OCI-LY3 (cell line): ENCODE results near the gene LRBA.

Experiments
- EZH2phosphoT487 ChIP-seq: fragments of 200-600 bp; shearing (Covaris generic); IDR thresholded peaks from 2 replicates; pipeline ENCODE4 v1.6.1; 2018; ENCODE audit warnings: antibody characterized with exemption, mixed run types, low read depth
- TF ChIP-seq, protein P1 (sequence below): fragments of 200-600, 300-600 bp; sonication (generic); IDR thresholded peaks from 2 replicates; pipeline ENCODE4 v1.5.1; 2014; ENCODE audit warnings: antibody characterized with exemption, low read length, low read depth

DNA sequence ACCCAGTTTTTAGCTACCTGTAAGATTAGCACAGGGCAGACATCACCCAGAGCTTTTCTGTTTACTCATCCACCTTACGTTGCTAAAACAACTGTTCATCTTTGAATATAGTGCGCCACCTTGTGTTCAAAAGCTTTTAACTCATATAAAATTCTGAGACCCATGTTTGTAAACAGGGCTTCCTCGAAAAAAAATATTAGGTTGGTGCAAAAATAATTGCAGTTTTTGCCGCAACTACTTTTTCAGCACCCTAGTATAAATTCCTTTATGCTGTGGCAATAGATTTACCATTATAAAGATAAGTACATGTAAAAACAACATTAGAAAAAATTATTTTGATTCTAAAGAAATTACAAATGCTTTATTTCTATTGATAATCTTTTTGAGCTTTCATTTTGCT is 147.9 kb downstream of the LRBA start:
- TF ChIP-seq, protein P1, sequence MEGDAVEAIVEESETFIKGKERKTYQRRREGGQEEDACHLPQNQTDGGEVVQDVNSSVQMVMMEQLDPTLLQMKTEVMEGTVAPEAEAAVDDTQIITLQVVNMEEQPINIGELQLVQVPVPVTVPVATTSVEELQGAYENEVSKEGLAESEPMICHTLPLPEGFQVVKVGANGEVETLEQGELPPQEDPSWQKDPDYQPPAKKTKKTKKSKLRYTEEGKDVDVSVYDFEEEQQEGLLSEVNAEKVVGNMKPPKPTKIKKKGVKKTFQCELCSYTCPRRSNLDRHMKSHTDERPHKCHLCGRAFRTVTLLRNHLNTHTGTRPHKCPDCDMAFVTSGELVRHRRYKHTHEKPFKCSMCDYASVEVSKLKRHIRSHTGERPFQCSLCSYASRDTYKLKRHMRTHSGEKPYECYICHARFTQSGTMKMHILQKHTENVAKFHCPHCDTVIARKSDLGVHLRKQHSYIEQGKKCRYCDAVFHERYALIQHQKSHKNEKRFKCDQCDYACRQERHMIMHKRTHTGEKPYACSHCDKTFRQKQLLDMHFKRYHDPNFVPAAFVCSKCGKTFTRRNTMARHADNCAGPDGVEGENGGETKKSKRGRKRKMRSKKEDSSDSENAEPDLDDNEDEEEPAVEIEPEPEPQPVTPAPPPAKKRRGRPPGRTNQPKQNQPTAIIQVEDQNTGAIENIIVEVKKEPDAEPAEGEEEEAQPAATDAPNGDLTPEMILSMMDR, result peak; percentile 86
- TF ChIP-seq EZH2phosphoT487, result no peak
